Measurements from ENCODE around the gene ARHGDIA. TPM values are rescaled to one million over a fixed set of nuclear protein-coding genes. Genes with fewer than 3 reads are reported as not detected.
A peak's percentile ranks its signal among the peaks of the same experiment; 100 is the strongest.

ARHGDIA gene
- total RNA-seq, 4 donors from 2014 or later = 115 to 173 (median 164) TPM

GRCh38 chr17:81859906-81860755, 11.0 kb downstream of the ARHGDIA start, which contains the start of gene P4HB:
TSS of gene P4HB (minus strand) at chr17:81860535. CDS start at chr17:81860471, 64 bp downstream.
- H3K4me1 ChIP-seq = peaks cover 20 to 34% of the 10 kb centered on the region in 2 donors
- H3K4me3 ChIP-seq (replicated peaks in 1 of 3) = peak within 1 kb of the TSS; percentile 78 to 99 (median 85)
- WGBS, 2 donors = 1 to 2% methylated on average over 12 to 35 of the region's 95 CpGs
- no peaks in the 10 kb centered on the region for H3K9me3 ChIP-seq
- no peaks in the 10 kb centered on the region for H3K27me3 ChIP-seq
- TF ChIP-seq POLR2A (IDR thresholded peaks at IDR 0.05) = peak in 1 of 2 donors; percentile 85
- TF ChIP-seq CTCF (IDR thresholded peaks at IDR 0.05) = no peak
- DNase-seq = no peak
- peak within 1 kb of the TSS; percentile 81 to 89 (median 83) for H3K27ac ChIP-seq
- intact Hi-C loops (cut with DNase I) = loop anchor here (2.0 to 5.0 kb wide), 2 partner anchors 27 to 148 kb away; partner anchors contain the start of genes MCRIP1 and SLC25A10
- H3K36me3 ChIP-seq = peaks cover 21 to 27% of the 10 kb centered on the region in 2 donors

GRCh38 chr17:81858967-81859905, 11.9 kb downstream of the ARHGDIA start:
- Histone ChIP-seq H3K4me3 (replicated peaks in 1 of 3) (peak overlapping the region; percentile 78 to 99 (median 85)), H3K4me1 (peaks cover 20 to 34% of the 10 kb centered on the region in 2 donors), H3K27me3 (no peaks in the 10 kb centered on the region), H3K36me3 (peaks cover 30 to 35% of the 10 kb centered on the region in 2 donors), H3K9me3 (no peaks in the 10 kb centered on the region), H3K27ac (peak overlapping the region in 2 of 3 donors; percentile 74 to 87)
- no peak for DNase-seq
- WGBS, 2 donors = 53 to 59% methylated on average over 21 to 22 of the region's 23 CpGs
- intact Hi-C loops (cut with DNase I) = loop anchor here (2.0 to 5.0 kb wide), 2 partner anchors 26 to 147 kb away; partner anchors contain the start of genes MCRIP1 and SLC25A10
- no peak for TF ChIP-seq POLR2A (IDR thresholded peaks at IDR 0.05)
- no peak for TF ChIP-seq CTCF (IDR thresholded peaks at IDR 0.05)

- peaks cover 37 to 41% of the 10 kb centered on the region in 2 donors for H3K36me3 ChIP-seq
- no peak overlapping the region for H3K27ac ChIP-seq
- intact Hi-C loops (cut with DNase I) = loop anchor here (2.0 to 5.0 kb wide), 2 partner anchors 26 to 146 kb away; partner anchors contain the start of genes MCRIP1 and SLC25A10
- no peak for DNase-seq
- H3K9me3 ChIP-seq = no peaks in the 10 kb centered on the region
- no peaks in the 10 kb centered on the region for H3K27me3 ChIP-seq
- H3K4me1 ChIP-seq = peaks cover 20 to 34% of the 10 kb centered on the region in 2 donors
- no peak overlapping the region for H3K4me3 ChIP-seq (replicated peaks in 1 of 3)
- TF ChIP-seq CTCF (IDR thresholded peaks at IDR 0.05) (no peak), POLR2A (IDR thresholded peaks at IDR 0.05) (no peak)
- 90% methylated on average over 12 to 25 of the region's 30 CpGs for WGBS, 2 donors
Measured at GRCh38 chr17:81858170-81858966, 12.8 kb downstream of the ARHGDIA start.

- DNase-seq = no peak
- peaks cover 58 to 61% of the 10 kb centered on the region in 2 donors for H3K36me3 ChIP-seq
- no peaks in the 10 kb centered on the region for H3K9me3 ChIP-seq
- no peaks in the 10 kb centered on the region for H3K27me3 ChIP-seq
- intact Hi-C loops (cut with DNase I) = loop anchor here (5.0 kb wide), 1 partner anchor 143 kb away; the partner anchor contains the start of gene SLC25A10
- TF ChIP-seq POLR2A (IDR thresholded peaks at IDR 0.05) = no peak
- TF ChIP-seq CTCF (IDR thresholded peaks at IDR 0.05) = no peak
- H3K27ac ChIP-seq = no peak overlapping the region
- peaks cover 13 to 18% of the 10 kb centered on the region in 2 donors for H3K4me1 ChIP-seq
- no peak overlapping the region for H3K4me3 ChIP-seq (replicated peaks in 1 of 3)
- WGBS, 2 donors = 85 to 86% methylated on average over 20 to 27 of the region's 29 CpGs
Measured at GRCh38 chr17:81854974-81855774, 16.0 kb downstream of the ARHGDIA start.

All from thyroid gland (tissue), 4 donors.